ENCODE data around the gene SKAP2.
A peak's percentile ranks its signal among the peaks of the same experiment; 100 is the strongest.

Gene SKAP2

GRCh38 chr7:26686448-26686981 is 177.9 kb downstream of the SKAP2 start (continued):
- 0 out of 2 replicates have a peak, but pooled peaks have one; percentile 13 for TF ChIP-seq ZNF558 (tag by site-specific recombination; IDR thresholded peaks at IDR 0.05)
- TF ChIP-seq ZNF335 (tag by site-specific recombination; conservative IDR thresholded peaks at IDR 0.05), result peak; percentile 46
- no peak for TF ChIP-seq ZNF449 (tag by site-specific recombination; IDR thresholded peaks at IDR 0.05)
- no peak for TF ChIP-seq ZNF140 (tag by site-specific recombination; IDR thresholded peaks at IDR 0.05)
- 0 out of 2 replicates have a peak, but pooled peaks have one; percentile 49 for TF ChIP-seq BCL11A (tag by site-specific recombination; IDR thresholded peaks at IDR 0.05; ENCODE audit: low read depth)
- peak; percentile 53; the same call in 1 of the 2 replicates for TF ChIP-seq PATZ1 (tag by site-specific recombination; IDR thresholded peaks at IDR 0.05)
- no peak for TF ChIP-seq ZNF510 (tag by site-specific recombination; IDR thresholded peaks at IDR 0.05; ENCODE audit: insufficient replicate concordance)
- TF ChIP-seq ZNF362 (tag by site-specific recombination; IDR thresholded peaks at IDR 0.05), result peak; percentile 56
- peak; percentile 79 for TF ChIP-seq ZNF629 (tag by site-specific recombination; IDR thresholded peaks at IDR 0.05)
- TF ChIP-seq ZFP37 (tag by site-specific recombination; IDR thresholded peaks at IDR 0.05), result 0 out of 2 replicates have a peak, but pooled peaks have one; percentile 32
- peak; percentile 59; the same call in 1 of the 2 replicates for TF ChIP-seq ZNF501 (tag by site-specific recombination; IDR thresholded peaks at IDR 0.05)
- 0 out of 2 replicates have a peak, but pooled peaks have one; percentile 22 for TF ChIP-seq ZNF518A (tag by site-specific recombination; conservative IDR thresholded peaks at IDR 0.05; ENCODE audit: low read depth)
- peak; percentile 33; the same call in 1 of the 2 replicates for TF ChIP-seq TRIM28 (IDR thresholded peaks at IDR 0.05; ENCODE audit: borderline replicate concordance, low read length)
- TF ChIP-seq ZNF398 (tag by site-specific recombination; IDR thresholded peaks at IDR 0.05), result peak; percentile 44
- TF ChIP-seq PRDM4 (tag by site-specific recombination; IDR thresholded peaks at IDR 0.05), result peak; percentile 58; the same call in 1 of the 2 replicates
- peak; percentile 74 for TF ChIP-seq SP7 (tag by site-specific recombination; IDR thresholded peaks at IDR 0.05)
- peak; percentile 50 for TF ChIP-seq ZXDB (tag by site-specific recombination; IDR thresholded peaks at IDR 0.05)
- TF ChIP-seq ZNF776 (tag by site-specific recombination; IDR thresholded peaks at IDR 0.05; ENCODE audit: borderline replicate concordance), result no peak
- peak; percentile 52; the same call in 1 of the 2 replicates for TF ChIP-seq ZNF2 (tag by site-specific recombination; IDR thresholded peaks at IDR 0.05)
- peak; percentile 26; the same call in 1 of the 2 replicates for TF ChIP-seq ZNF394 (tag by site-specific recombination; IDR thresholded peaks at IDR 0.05; ENCODE audit: borderline replicate concordance)
- TF ChIP-seq ZNF654 (tag by site-specific recombination; IDR thresholded peaks at IDR 0.05; ENCODE audit: low read depth), result peak; percentile 62
- peak; percentile 31; the same call in 1 of the 2 replicates for TF ChIP-seq ZNF639 (tag by site-specific recombination; IDR thresholded peaks at IDR 0.05)
- no peak for TF ChIP-seq HOXD13 (CRISPR knock-in tag; IDR thresholded peaks at IDR 0.05; ENCODE audit: borderline replicate concordance)
